ENCODE data around the gene RAB11FIP3. TPM values are rescaled to one million over a fixed set of nuclear protein-coding genes. Genes with fewer than 3 reads are reported as not detected.

Gene RAB11FIP3
- total and polyA plus RNA-seq, 9 of the 15 experiments (the other 6 are each of a cell fraction or from before 2014, with no cell fraction given) = 0.46 to 13.1 (median 4.3) TPM

- TF ChIP-seq ZNF318 (IDR thresholded peaks at IDR 0.05; ENCODE audit: borderline replicate concordance in 1 of 2, low read depth in 1 of 2) (no peak), PRPF4 (IDR thresholded peaks at IDR 0.05; ENCODE audit: insufficient read depth, low read depth, low read length, poor library complexity, severe bottlenecking) (no peak), MBD2 (IDR thresholded peaks at IDR 0.05; ENCODE audit: borderline replicate concordance, low read depth) (no peak), MGA (IDR thresholded peaks at IDR 0.05) (peak; percentile 86)
These were observed 100.9 kb downstream of the RAB11FIP3 start (continued) for GRCh38 chr16:526181-527014.

All from K562 (cell line).